Liver (tissue), 9 donors: ENCODE data around the gene HSPA1B. TPM values are rescaled to one million over a fixed set of nuclear protein-coding genes. Genes with fewer than 3 reads are reported as not detected.

Source experiments
- DNase-seq: peaks from one replicate; pipeline ENCODE4 v3.0.0-alpha.2; 2017; ENCODE audit warnings: low spot score
- H3K27ac ChIP-seq, 2 donors: one replicate each; pipeline ENCODE4 v1.7.0; 2013; ENCODE audit warnings: inconsistent platforms in 2 of 2, low read length in 2 of 2, control low read depth in 1 of 2, low read depth in 1 of 2, mild to moderate bottlenecking in 1 of 2
- H3K27me3 ChIP-seq, 4 donors: one replicate each; pipeline versions ENCODE4 v1.6.1 to v1.7.0; 2013; ENCODE audit warnings: low read length in 3 of 4, inconsistent platforms in 1 of 4, mild to moderate bottlenecking in 1 of 4, moderate library complexity in 1 of 4; ENCODE audit not compliant: control insufficient read depth in 4 of 4, insufficient read depth in 4 of 4
- H3K36me3 ChIP-seq, 4 donors: one replicate each; pipeline versions ENCODE4 v1.6.1 to v1.7.0; 2013; ENCODE audit warnings: low read length in 3 of 4, mild to moderate bottlenecking in 3 of 4, low read depth in 1 of 4, moderate library complexity in 1 of 4; ENCODE audit not compliant: control insufficient read depth in 4 of 4, insufficient read depth in 3 of 4
- H3K4me1 ChIP-seq, 4 donors: one replicate each; pipeline versions ENCODE4 v1.6.1 to v1.7.0; 2013; ENCODE audit warnings: low read length in 3 of 4, mild to moderate bottlenecking in 3 of 4, moderate library complexity in 1 of 4; ENCODE audit not compliant: control insufficient read depth in 4 of 4, insufficient read depth in 4 of 4
- H3K4me3 ChIP-seq, 3 donors: one replicate each; pipeline versions ENCODE4 v1.6.1 to v1.7.0; 2013; ENCODE audit warnings: low read length in 3 of 3, control low read depth in 1 of 3, low read depth in 1 of 3, mild to moderate bottlenecking in 1 of 3
- H3K9ac ChIP-seq, 2 donors: one replicate each; pipeline ENCODE4 v1.7.0; 2013; ENCODE audit warnings: low read length in 2 of 2, mild to moderate bottlenecking in 2 of 2, moderate library complexity in 2 of 2, control low read depth in 1 of 2, low read depth in 1 of 2
- H3K9me3 ChIP-seq, 4 donors: one replicate each; pipeline versions ENCODE4 v1.6.1 to v1.7.0; 2013; ENCODE audit warnings: low read length in 3 of 4; ENCODE audit not compliant: control insufficient read depth in 4 of 4
- ATF3 ChIP-seq: IDR thresholded peaks from 2 replicates; pipeline ENCODE4 v1.6.1; 2016; ENCODE audit warnings: antibody characterized with exemption
- CTCF ChIP-seq: fragments of 150-350 bp; IDR thresholded peaks from 2 replicates; pipeline ENCODE4 v1.5.1; 2017; ENCODE audit warnings: improper control_type of control experiment, low read depth, low read length; ENCODE audit not compliant: missing input control
- EGR1 ChIP-seq, 2 donors: IDR thresholded peaks; 2 replicates each; pipeline ENCODE4 v1.6.1; 2016 to 2018; ENCODE audit warnings: antibody characterized with exemption in 2 of 2, low read depth in 2 of 2
- FOXA1 ChIP-seq: IDR thresholded peaks from 2 replicates; pipeline ENCODE4 v1.6.1; 2016; ENCODE audit warnings: antibody characterized with exemption
- FOXA2 ChIP-seq: IDR thresholded peaks from 2 replicates; pipeline ENCODE4 v1.6.1; 2016; ENCODE audit warnings: antibody characterized with exemption
- GABPA ChIP-seq, 2 donors: IDR thresholded peaks in 1 of 2; conservative IDR thresholded peaks in 1 of 2; 2 replicates each; pipeline ENCODE4 v1.6.1; 2016; ENCODE audit warnings: antibody characterized with exemption in 2 of 2, mild to moderate bottlenecking in 1 of 2, moderate library complexity in 1 of 2
- HNF4A ChIP-seq, 2 donors: conservative IDR thresholded peaks; 2 replicates each; pipeline ENCODE4 v1.6.1; 2016; ENCODE audit warnings: antibody characterized with exemption in 2 of 2, mild to moderate bottlenecking in 2 of 2
- HNF4G ChIP-seq: IDR thresholded peaks from 2 replicates; pipeline ENCODE4 v1.6.1; 2016; ENCODE audit warnings: antibody characterized with exemption
- JUND ChIP-seq, 2 donors: IDR thresholded peaks; 2 replicates each; pipeline ENCODE4 v1.6.1; 2016; ENCODE audit warnings: antibody characterized with exemption in 2 of 2
- MAX ChIP-seq: IDR thresholded peaks from 2 replicates; pipeline ENCODE4 v1.6.1; 2016; ENCODE audit warnings: antibody characterized with exemption
- NR2F2 ChIP-seq: IDR thresholded peaks from 2 replicates; pipeline ENCODE4 v1.6.1; 2016; ENCODE audit warnings: antibody characterized with exemption
- REST ChIP-seq: IDR thresholded peaks from 2 replicates; pipeline ENCODE4 v1.6.1; 2016; ENCODE audit warnings: antibody characterized with exemption, mild to moderate bottlenecking
- RXRA ChIP-seq, 2 donors: IDR thresholded peaks; 2 replicates each; pipeline ENCODE4 v1.6.1; 2017 to 2018; ENCODE audit warnings: antibody characterized with exemption in 2 of 2, mild to moderate bottlenecking in 1 of 2
- SP1 ChIP-seq: IDR thresholded peaks from 2 replicates; pipeline ENCODE4 v1.6.1; 2018; ENCODE audit warnings: antibody characterized with exemption, mild to moderate bottlenecking
- TAF1 ChIP-seq: conservative IDR thresholded peaks from 2 replicates; pipeline ENCODE4 v1.6.1; 2016; ENCODE audit warnings: antibody characterized with exemption, mild to moderate bottlenecking
- YY1 ChIP-seq: IDR thresholded peaks from 2 replicates; pipeline ENCODE4 v1.6.1; 2016; ENCODE audit warnings: antibody characterized with exemption, mild to moderate bottlenecking
- ZBTB33 ChIP-seq: IDR thresholded peaks from 2 replicates; pipeline ENCODE4 v1.6.1; 2016; ENCODE audit warnings: antibody characterized with exemption
- WGBS: extraction: QIAGEN DNeasy Blood & Tissue Kit; methylation state at CpG from one replicate; pipeline ENCODE4 v1.1.7; 2013; 5-methylcytosine and 5-hydroxymethylcytosine counted together
- polyA plus RNA-seq, 2 donors: library from polyadenylated mRNA; stranded (reverse) in 1 of 2; unstranded in 1 of 2; fragments of 200-250 nt in 1 of 2; fragments of >200 nt in 1 of 2; fragmentation: Nextera tagmentation in 1 of 2; extraction: Ambion mirVana in 1 of 2; gene quantifications; one replicate each; pipeline versions ENCODE4 v1.2.1 to v1.2.3, GENCODE V29; 2013 to 2015
- total RNA-seq, 2 donors: library from RNA; depleted of rRNA; stranded (reverse); fragments of >200 nt; gene quantifications; one replicate each; pipeline ENCODE4 v1.2.3, GENCODE V29; 2014
- donor health status: healthy.
- donor health status: healthy.
- donor health status: healthy.
- donor health status: healthy.
- donor health status: healthy.

Gene HSPA1B
- total and polyA plus RNA-seq, 4 donors: 9.5 to 165 (median 43.9) TPM

- Histone ChIP-seq H3K4me1 (peaks cover 0 to under 1% (median 0%) of the 10 kb centered on the region in 4 donors), H3K9me3 (no peaks in the 10 kb centered on the region), H3K27me3 (no peaks in the 10 kb centered on the region), H3K9ac (no peak overlapping the region), H3K27ac (no peak overlapping the region), H3K36me3 (peaks cover 10 to 54% (median 15%) of the 10 kb centered on the region in 4 donors), H3K4me3 (no peak overlapping the region)
- TF ChIP-seq NR2F2: no peak
- TF ChIP-seq ZBTB33: no peak
- no peak for TF ChIP-seq SP1
- TF ChIP-seq HNF4A (conservative IDR thresholded peaks at IDR 0.05): no peak
- TF ChIP-seq REST: no peak
- no peak for TF ChIP-seq TAF1
- TF ChIP-seq JUND (IDR thresholded peaks at IDR 0.05): no peak
- TF ChIP-seq GABPA (IDR thresholded peaks at IDR 0.05 in 1 of 2, conservative IDR thresholded peaks at IDR 0.05 in 1 of 2): no peak
- TF ChIP-seq CTCF: no peak
- TF ChIP-seq EGR1 (IDR thresholded peaks at IDR 0.05; ENCODE audit: low read depth in 2 of 2): no peak
- no peak for TF ChIP-seq FOXA1
- no peak for TF ChIP-seq HNF4G
- no peak for TF ChIP-seq YY1
- no peak for TF ChIP-seq ATF3
- no peak for TF ChIP-seq RXRA (IDR thresholded peaks at IDR 0.05)
- TF ChIP-seq FOXA2: no peak
- no peak for TF ChIP-seq MAX
- 95% methylated on average over 15 of the region's 15 CpGs for WGBS
- DNase-seq: no peak
Observed at GRCh38 chr6:31784098-31784925, 43.2 kb upstream of the HSPA1B start.
